H1 (cell line): ENCODE measurements around the gene OR3A2. TPM values are rescaled to one million over a fixed set of nuclear protein-coding genes. Genes with fewer than 3 reads are reported as not detected.

Experiments used
- CTCF ChIA-PET: fragments of 300-600 bp; sonication (Branson Sonifier 250); formaldehyde crosslinking; loops from one replicate; lab custom pipeline; 2021; ENCODE audit not compliant: partially characterized antibody; lab: Charles Lee
- POLR2A ChIA-PET: fragments of 300-600 bp; sonication (Branson Sonifier 250); formaldehyde crosslinking; loops from one replicate; lab custom pipeline; 2021; ENCODE audit warnings: inconsistent platforms; ENCODE audit not compliant: partially characterized antibody; lab: Charles Lee
- DNase-seq, 2 experiments: peaks; one replicate each; pipeline versions ENCODE4 v3.0.0 to v3.0.0-alpha.2; 2010 to 2022; ENCODE audit warnings: low spot score in 2 of 2, low read depth in 1 of 2, mixed read lengths in 1 of 2
- FAIRE-seq: peaks from 2 replicates; lab custom pipeline; 2011; peaks lifted over from hg19 to GRCh38; lab: Jason Lieb, UNC
- H2AFZ ChIP-seq: 2 replicates; pipeline ENCODE4 v1.8.1; 2012; ENCODE audit warnings: low read length, inconsistent platforms
- H2AK5ac ChIP-seq: 2 replicates; pipeline ENCODE4 v1.6.1; 2013; ENCODE audit warnings: low read depth, low read length
- H2BK120ac ChIP-seq: replicated peaks from 2 replicates; pipeline ENCODE3; 2013; ENCODE audit warnings: low read depth, low read length, inconsistent platforms
- H2BK12ac ChIP-seq: 2 replicates; pipeline ENCODE4 v1.6.1; 2013; ENCODE audit warnings: low read depth, low read length
- H2BK15ac ChIP-seq: 2 replicates; pipeline ENCODE4 v1.6.1; 2013; ENCODE audit warnings: low read length
- H2BK20ac ChIP-seq: 2 replicates; pipeline ENCODE4 v1.6.1; 2013; ENCODE audit warnings: low read length
- H2BK5ac ChIP-seq: 2 replicates; pipeline ENCODE4 v1.6.1; 2013; ENCODE audit warnings: low read depth, low read length
- H3K14ac ChIP-seq: 2 replicates; pipeline ENCODE4 v1.6.1; 2013; ENCODE audit warnings: inconsistent platforms; ENCODE audit not compliant: insufficient read length
- H3K18ac ChIP-seq: 2 replicates; pipeline ENCODE4 v1.6.1; 2013; ENCODE audit warnings: low read length; ENCODE audit errors: extremely low read depth
- H3K23ac ChIP-seq: 2 replicates; pipeline ENCODE4 v1.6.1; 2013; ENCODE audit warnings: inconsistent platforms; ENCODE audit not compliant: insufficient read length
- H3K23me2 ChIP-seq: 2 replicates; pipeline ENCODE4 v1.6.1; 2013; ENCODE audit warnings: low read depth, low read length
- H3K27ac ChIP-seq: 2 replicates; pipeline ENCODE4 v1.6.1; 2011; ENCODE audit warnings: low read depth, low read length, inconsistent platforms
- H3K27me3 ChIP-seq, 4 experiments: replicated peaks in 1 of 4; 1 replicate in 1 of 4; 2 replicates in 3 of 4; pipeline versions ENCODE4 v1.6.1 to v1.8.1; 2011 to 2013; ENCODE audit warnings: low read length in 3 of 4, mild to moderate bottlenecking in 3 of 4, inconsistent platforms in 2 of 4, mixed read lengths in 2 of 4, moderate library complexity in 1 of 4; ENCODE audit not compliant: control insufficient read depth in 3 of 4, insufficient read depth in 3 of 4; ENCODE audit errors: extremely low read depth in 1 of 4
- H3K36me3 ChIP-seq, 4 experiments: 2 replicates each; pipeline versions ENCODE4 v1.6.1 to v1.8.1; 2011 to 2013; ENCODE audit warnings: mild to moderate bottlenecking in 4 of 4, low read length in 3 of 4, moderate library complexity in 2 of 4, control low read depth in 1 of 4, inconsistent platforms in 1 of 4; ENCODE audit not compliant: insufficient read depth in 4 of 4, control insufficient read depth in 2 of 4
- H3K4ac ChIP-seq: replicated peaks from 2 replicates; pipeline ENCODE3; 2013; ENCODE audit warnings: low read length, low read depth, mixed read lengths, inconsistent platforms; ENCODE audit not compliant: insufficient read length
- H3K4me1 ChIP-seq, 4 experiments: replicated peaks in 1 of 4; 1 replicate in 1 of 4; 2 replicates in 3 of 4; pipeline versions ENCODE4 v1.6.1 to v1.8.1; 2011 to 2013; ENCODE audit warnings: low read length in 3 of 4, inconsistent platforms in 2 of 4, mixed read lengths in 1 of 4; ENCODE audit not compliant: insufficient read depth in 4 of 4, control insufficient read depth in 3 of 4
- H3K4me2 ChIP-seq, 2 experiments: 2 replicates each; pipeline versions ENCODE4 v1.6.1 to v1.8.1; 2011 to 2013; ENCODE audit warnings: low read depth in 2 of 2, low read length in 2 of 2, control low read depth in 1 of 2, inconsistent platforms in 1 of 2, mild to moderate bottlenecking in 1 of 2; ENCODE audit not compliant: insufficient read depth in 1 of 2
- H3K4me3 ChIP-seq, 4 experiments: fragments of 200-600, 300-600 bp in 1 of 4; sonication (generic), shearing (Covaris generic), sonication (Bioruptor Twin) in 1 of 4; 2 replicates each; pipeline versions ENCODE4 v1.5.1 to v1.8.1; 2011 to 2016; ENCODE audit warnings: low read length in 4 of 4, low read depth in 3 of 4, control low read depth in 2 of 4, inconsistent platforms in 2 of 4, mild to moderate bottlenecking in 2 of 4, mixed read lengths in 1 of 4, moderate library complexity in 1 of 4; ENCODE audit not compliant: insufficient read depth in 2 of 4; ENCODE audit errors: extremely low read depth in 1 of 4
- H3K56ac ChIP-seq: replicated peaks from 2 replicates; pipeline ENCODE3; 2013; ENCODE audit warnings: low read depth, mild to moderate bottlenecking, mixed read lengths, low read length, inconsistent platforms; ENCODE audit not compliant: insufficient read length
- H3K79me1 ChIP-seq: 2 replicates; pipeline ENCODE4 v1.6.1; 2013; ENCODE audit warnings: low read depth, low read length, control low read depth
- H3K79me2 ChIP-seq, 2 experiments: 2 replicates each; pipeline versions ENCODE4 v1.6.1 to v1.8.1; 2012 to 2013; ENCODE audit warnings: low read length in 2 of 2, mild to moderate bottlenecking in 2 of 2, inconsistent platforms in 1 of 2; ENCODE audit not compliant: insufficient read depth in 2 of 2, control insufficient read depth in 1 of 2
- H3K9ac ChIP-seq, 4 experiments: replicated peaks in 1 of 4; 1 replicate in 1 of 4; 2 replicates in 3 of 4; pipeline versions ENCODE4 v1.6.1 to v1.8.1; 2011 to 2013; ENCODE audit warnings: low read depth in 3 of 4, low read length in 3 of 4, control low read depth in 2 of 4, mild to moderate bottlenecking in 2 of 4, moderate library complexity in 2 of 4, inconsistent platforms in 1 of 4; ENCODE audit errors: extremely low read depth in 1 of 4
- H3K9me3 ChIP-seq, 2 experiments: 2 replicates each; pipeline versions ENCODE4 v1.6.1 to v1.8.1; 2012 to 2013; ENCODE audit warnings: mild to moderate bottlenecking in 2 of 2, moderate library complexity in 2 of 2, control low read depth in 1 of 2, inconsistent platforms in 1 of 2, low read depth in 1 of 2, low read length in 1 of 2, mixed read lengths in 1 of 2; ENCODE audit not compliant: insufficient read depth in 2 of 2
- H4K20me1 ChIP-seq, 2 experiments: replicated peaks in 1 of 2; 2 replicates each; pipeline versions ENCODE3 to v1.8.1; 2011 to 2013; ENCODE audit warnings: inconsistent platforms in 2 of 2, low read length in 2 of 2, mild to moderate bottlenecking in 1 of 2; ENCODE audit not compliant: insufficient read depth in 2 of 2, control insufficient read depth in 1 of 2
- H4K5ac ChIP-seq: 2 replicates; pipeline ENCODE4 v1.6.1; 2013; ENCODE audit warnings: low read length, low read depth, mixed read lengths, inconsistent platforms; ENCODE audit not compliant: insufficient read length
- H4K8ac ChIP-seq: 2 replicates; pipeline ENCODE4 v1.8.0; 2013; ENCODE audit warnings: mild to moderate bottlenecking, moderate library complexity, low read length, inconsistent platforms; ENCODE audit not compliant: insufficient read depth; ENCODE audit errors: extremely low read depth
- H4K91ac ChIP-seq: replicated peaks from 2 replicates; pipeline ENCODE3; 2013; ENCODE audit warnings: low read length, mixed read lengths, inconsistent platforms; ENCODE audit not compliant: insufficient read length
- CREB1 ChIP-seq: IDR thresholded peaks from 2 replicates; pipeline ENCODE4 v1.6.1; 2012; ENCODE audit warnings: inconsistent platforms
- CTCF ChIP-seq, 3 experiments: IDR thresholded peaks; 1 replicate in 2 of 3; 2 replicates in 1 of 3; pipeline versions ENCODE4 v1.5.1 to v1.6.1; 2011; ENCODE audit warnings: low read length in 3 of 3, mild to moderate bottlenecking in 3 of 3, inconsistent platforms in 2 of 3, low read depth in 1 of 3, moderate library complexity in 1 of 3; ENCODE audit not compliant: insufficient read depth in 1 of 3; ENCODE audit errors: control extremely low read depth in 1 of 3
- NRF1 ChIP-seq: IDR thresholded peaks from 2 replicates; pipeline ENCODE4 v1.6.1; 2011; ENCODE audit warnings: mild to moderate bottlenecking, low read depth, low read length, improper control_type of control experiment
- SIN3A ChIP-seq, 2 experiments: IDR thresholded peaks in 1 of 2; conservative IDR thresholded peaks in 1 of 2; 2 replicates each; pipeline ENCODE4 v1.6.1; 2011 to 2012; ENCODE audit warnings: low read length in 2 of 2, improper control_type of control experiment in 1 of 2, low read depth in 1 of 2, mild to moderate bottlenecking in 1 of 2
- SUZ12 ChIP-seq: fragments of 200-600 bp; sonication (generic); IDR thresholded peaks from 2 replicates; pipeline ENCODE4 v1.6.1; 2012; ENCODE audit warnings: mild to moderate bottlenecking, inconsistent platforms, low read length, moderate library complexity, mixed read lengths
- TEAD4 ChIP-seq: IDR thresholded peaks from 2 replicates; pipeline ENCODE4 v1.6.1; 2012; ENCODE audit warnings: low read depth, low read length, inconsistent platforms, mixed read lengths
- WGBS, 2 experiments: shearing (Covaris generic) in 1 of 2; methylation state at CpG; one replicate each; pipeline versions ENCODE4 v1.1.6 to v1.1.7; 2013 to 2015; ENCODE audit warnings: low lambda C conversion rate in 2 of 2, mixed read lengths in 2 of 2, inconsistent platforms in 1 of 2, low coverage in 1 of 2, missing lambda C conversion rate in 1 of 2; ENCODE audit not compliant: insufficient replicate concordance in 2 of 2, insufficient coverage in 1 of 2, insufficient read length in 1 of 2; ENCODE audit errors: extremely low coverage in 1 of 2, missing lambda C conversion rate in 1 of 2; 5-methylcytosine and 5-hydroxymethylcytosine counted together
- polyA plus RNA-seq, 7 experiments: library from polyadenylated mRNA; depleted of rRNA in 3 of 7; stranded (reverse) in 5 of 7; unstranded in 2 of 7; fragments of >200 nt in 5 of 7; fragments of 200-250 nt in 2 of 7; gene quantifications; 1 replicate in 5 of 7; 2 replicates in 1 of 7; 4 replicates in 1 of 7; pipeline versions ENCODE4 v1.2.1 to v1.2.3, GENCODE V29; 2011 to 2013; ENCODE audit warnings: missing spikeins in 2 of 7, mixed read lengths in 2 of 7
- total RNA-seq: library from RNA; stranded (reverse); fragmentation: NEBNext Ultra II Directional; extraction: Animal tissue kit (Norgen Biotek cat#: 25700); gene quantifications from 2 replicates; pipeline ENCODE4 v1.2.1, GENCODE V29; 2021

OR3A2 gene
- total and polyA plus RNA-seq, 2 of the 8 experiments (the other 6 are each of a cell fraction or from before 2014, with no cell fraction given), result not detected

DNA sequence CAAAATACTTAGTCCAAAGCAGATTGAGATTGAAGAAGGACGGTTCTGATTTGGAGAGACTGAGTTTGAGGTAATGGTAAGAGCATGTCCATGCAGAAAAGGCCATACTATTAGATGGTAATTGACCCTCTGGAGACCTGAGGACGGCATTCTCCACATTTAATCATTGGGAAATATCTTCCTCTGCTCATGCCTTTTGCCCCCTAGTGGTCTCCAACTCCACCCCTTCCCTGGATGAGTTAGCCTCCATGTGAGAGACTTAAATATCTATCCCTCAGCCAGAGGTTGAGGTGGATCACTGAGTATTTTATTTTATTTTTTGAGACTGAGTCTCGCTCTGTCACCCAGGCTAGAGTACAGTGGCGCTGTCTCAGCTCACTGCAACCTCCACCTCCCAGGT is 77.5 kb downstream of the OR3A2 start:
- FAIRE-seq, result no peak
- Histone ChIP-seq H2AFZ (no peak overlapping the region), H3K27ac (no peak overlapping the region), H3K9ac (no peak overlapping the region), H2BK15ac (no peak overlapping the region), H3K4me2 (no peak overlapping the region), H3K4me1 (no peaks in the 10 kb centered on the region), H2BK5ac (no peak overlapping the region), H3K27me3 (no peaks in the 10 kb centered on the region), H4K91ac (no peak overlapping the region), H3K79me2 (no peaks in the 10 kb centered on the region), H3K23me2 (no peaks in the 10 kb centered on the region), H3K4ac (no peak overlapping the region), H2BK20ac (no peak overlapping the region), H4K5ac (no peak overlapping the region), H3K18ac (no peak overlapping the region), H3K79me1 (no peaks in the 10 kb centered on the region), H3K9me3 (peaks cover 35 to 54% of the 10 kb centered on the region in 2 experiments; a peak in 3 of 4 replicates), H4K20me1 (no peaks in the 10 kb centered on the region), H3K23ac (no peak overlapping the region), H3K36me3 (no peaks in the 10 kb centered on the region), H2BK12ac (no peak overlapping the region), H2AK5ac (no peak overlapping the region), H3K4me3 (no peak overlapping the region), H4K8ac (no peak overlapping the region), H2BK120ac (no peak overlapping the region), H3K56ac (no peak overlapping the region), H3K14ac (no peak overlapping the region)
- WGBS, 2 experiments, result 81% methylated on average over 4 of the region's 4 CpGs; no CpG with 5 or more reads in 1 of the 2 experiments
- CTCF ChIA-PET, result no interaction called here
- POLR2A ChIA-PET, result no interaction called here
- DNase-seq, result no peak
- TF ChIP-seq NRF1 (no peak), SIN3A (conservative IDR thresholded peaks at IDR 0.05 in 1 of 2, IDR thresholded peaks at IDR 0.05 in 1 of 2; ENCODE audit: low read depth in 1 of 2, low read length in 2 of 2) (no peak), SUZ12 (no peak), CREB1 (no peak), TEAD4 (no peak), CTCF (IDR thresholded peaks at IDR 0.05; ENCODE audit: control extremely low read depth in 1 of 3, insufficient read depth in 1 of 3, low read depth in 1 of 3, low read length in 3 of 3) (peak in 1 of 3 experiments; percentile 1; a peak in 1 of 4 replicates)
